GM18511 (cell line): ENCODE measurements around the gene AIP.
"Not testable (repeated sequence)": the region's sequence is repeated elsewhere in the genome, so short reads cannot be mapped to it uniquely, and the experiment has no call there.

ENCODE experiments used
- ATAC-seq: cut with Tn5 transposase; IDR thresholded peaks from one replicate; pipeline ENCODE4 v1.9.1; 2021; ENCODE audit warnings: mild to moderate bottlenecking, moderate library complexity; ENCODE audit not compliant: unreplicated experiment

Gene AIP

DNA sequence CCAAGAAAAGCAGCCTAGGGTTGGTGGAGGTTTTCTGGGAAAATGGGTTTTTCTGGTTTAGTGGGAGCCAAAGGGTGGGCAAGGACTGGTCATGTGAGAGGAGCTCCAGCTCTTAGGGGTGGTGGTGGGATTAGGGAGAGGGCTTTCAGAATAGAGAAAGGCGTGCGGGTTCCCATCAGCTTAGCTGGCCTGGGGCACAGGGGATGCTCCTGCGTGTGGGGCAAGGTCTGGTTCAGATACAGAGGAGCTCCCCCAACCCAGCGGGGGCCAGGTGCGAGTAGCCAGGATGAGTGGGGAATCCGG is 14.4 kb upstream of the AIP start:
- ATAC-seq, result peak; percentile 11

DNA sequence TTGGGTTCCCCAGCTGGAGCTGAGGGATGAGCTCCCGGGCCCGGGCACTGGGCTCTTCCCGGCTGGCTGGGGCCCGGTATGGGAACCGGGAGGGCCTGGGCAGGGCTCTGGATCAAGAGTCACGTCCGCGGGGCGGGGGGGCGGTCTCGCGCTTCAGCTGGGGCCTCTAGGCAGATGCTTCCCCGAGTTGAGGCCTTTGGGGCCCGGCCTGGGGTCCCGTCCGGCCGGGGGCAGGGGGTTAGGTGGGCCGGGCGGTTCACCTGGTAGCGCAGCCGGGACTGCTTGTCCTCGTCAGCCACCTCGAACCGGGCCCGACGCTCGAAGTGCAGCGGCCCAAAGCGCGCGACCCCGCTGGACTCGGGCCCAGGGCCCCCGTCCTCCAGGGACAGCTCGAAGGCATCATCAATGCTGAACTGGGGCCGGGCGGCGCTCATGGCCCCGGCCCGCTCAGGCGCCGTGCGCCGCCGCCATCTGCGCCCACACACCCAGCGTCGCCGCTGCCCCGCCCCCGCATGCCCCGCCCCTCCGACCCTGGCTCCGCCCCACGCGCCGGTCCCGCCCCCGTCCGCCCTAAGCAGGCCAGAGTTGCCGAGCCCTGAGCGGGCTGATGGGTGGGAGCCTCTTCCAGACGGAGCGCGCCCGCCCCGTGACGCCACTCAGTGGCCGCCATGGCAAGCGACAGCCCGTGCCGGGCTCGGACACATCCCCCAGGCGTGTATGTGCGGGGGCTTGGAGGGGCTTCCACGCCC is 13.9 kb upstream of the AIP start, which contains the start of gene TMEM134:
Gene TMEM134 (minus strand): TSS at position 493 of the 749 bp plus-strand sequence. CDS start 59 bp downstream, at position 434.
- peak; percentile 65 for ATAC-seq

DNA sequence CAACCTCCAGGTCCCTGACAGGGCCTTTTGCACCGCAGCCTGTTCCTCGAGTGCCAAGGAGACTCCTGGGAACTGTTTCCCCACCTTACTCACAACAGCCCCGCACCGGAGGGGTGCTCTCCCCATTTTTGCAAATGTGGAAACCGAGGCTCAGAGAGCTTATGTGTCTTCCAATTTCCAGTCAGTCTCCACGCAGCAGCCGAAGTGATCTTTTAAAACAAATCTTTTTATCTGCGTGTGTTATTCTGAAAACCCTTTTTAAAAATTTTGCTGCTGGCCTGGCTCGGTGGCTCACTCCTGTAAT is 13.4 kb upstream of the AIP start:
- ATAC-seq, result no peak

DNA sequence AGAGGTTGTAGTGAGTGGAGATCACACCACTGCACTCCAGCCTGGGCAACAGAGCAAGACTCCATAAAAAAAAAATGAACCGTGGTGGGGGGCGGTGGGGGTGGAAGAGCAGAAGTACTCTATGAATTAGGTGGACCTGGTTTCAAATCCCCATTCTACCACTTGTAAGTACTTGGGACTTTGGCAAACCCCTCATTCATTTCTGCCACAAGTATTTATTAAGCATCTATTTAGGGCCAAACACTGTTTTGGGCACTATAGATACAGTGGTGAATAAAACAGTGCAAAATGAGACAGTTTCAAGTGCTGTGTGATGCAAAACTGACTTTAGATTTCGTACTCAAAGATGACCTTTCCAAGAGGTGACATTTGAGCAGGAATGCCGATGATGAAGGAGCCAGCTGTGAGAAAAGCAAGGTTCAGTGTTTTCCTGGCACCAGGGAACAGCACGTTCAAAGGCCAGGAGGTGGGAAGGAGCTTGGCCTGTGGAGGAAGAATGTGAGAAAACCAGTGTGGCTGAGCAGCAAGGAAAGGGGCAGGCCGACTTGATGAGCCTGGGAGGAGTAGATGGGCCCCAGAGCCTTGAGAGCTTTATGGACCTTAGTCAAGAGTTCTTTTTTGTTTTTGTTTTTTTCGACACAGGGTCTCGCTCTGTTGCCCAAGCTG is 12.4 kb upstream of the AIP start:
- ATAC-seq, result no peak

DNA sequence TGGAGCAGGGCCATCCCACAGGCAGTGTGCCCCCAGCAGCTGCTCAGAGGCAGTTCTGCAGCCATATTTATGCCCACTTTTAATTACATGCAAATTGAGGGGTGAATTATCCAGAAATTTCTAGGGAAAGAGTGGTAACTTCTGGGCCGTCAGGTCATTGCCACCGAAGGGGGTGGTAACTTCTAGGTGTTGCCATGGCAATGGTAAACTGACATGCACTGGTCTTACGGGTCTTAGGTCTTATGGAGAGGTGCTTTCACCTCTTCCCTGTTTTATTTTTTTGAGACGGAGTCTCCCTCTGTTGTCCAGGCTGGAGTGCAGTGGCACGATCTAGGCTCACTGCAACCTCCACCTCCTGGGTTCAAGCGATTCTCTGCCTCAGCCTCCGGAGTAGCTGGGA is 9.9 kb upstream of the AIP start:
- ATAC-seq, result no peak

DNA sequence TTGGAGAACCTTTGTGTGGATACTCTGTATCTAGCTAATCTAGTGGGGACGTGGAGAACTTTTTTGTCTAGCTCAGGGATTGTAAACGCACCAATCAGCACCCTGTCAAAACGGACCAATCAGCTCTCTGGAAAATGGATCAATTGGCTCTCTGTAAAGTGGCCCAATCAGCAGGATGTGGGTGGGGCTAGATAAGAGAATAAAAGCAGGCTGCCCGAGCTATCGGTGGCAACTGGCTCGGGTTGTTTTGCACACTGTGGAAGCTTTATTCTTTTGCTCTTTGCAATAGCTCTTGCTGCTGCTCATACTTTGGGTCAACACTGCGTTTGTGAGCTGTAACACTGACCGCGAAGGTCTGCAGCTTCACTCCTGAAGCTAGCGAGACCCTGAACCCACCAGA is 6.1 kb upstream of the AIP start:
- not testable (repeated sequence) for ATAC-seq

DNA sequence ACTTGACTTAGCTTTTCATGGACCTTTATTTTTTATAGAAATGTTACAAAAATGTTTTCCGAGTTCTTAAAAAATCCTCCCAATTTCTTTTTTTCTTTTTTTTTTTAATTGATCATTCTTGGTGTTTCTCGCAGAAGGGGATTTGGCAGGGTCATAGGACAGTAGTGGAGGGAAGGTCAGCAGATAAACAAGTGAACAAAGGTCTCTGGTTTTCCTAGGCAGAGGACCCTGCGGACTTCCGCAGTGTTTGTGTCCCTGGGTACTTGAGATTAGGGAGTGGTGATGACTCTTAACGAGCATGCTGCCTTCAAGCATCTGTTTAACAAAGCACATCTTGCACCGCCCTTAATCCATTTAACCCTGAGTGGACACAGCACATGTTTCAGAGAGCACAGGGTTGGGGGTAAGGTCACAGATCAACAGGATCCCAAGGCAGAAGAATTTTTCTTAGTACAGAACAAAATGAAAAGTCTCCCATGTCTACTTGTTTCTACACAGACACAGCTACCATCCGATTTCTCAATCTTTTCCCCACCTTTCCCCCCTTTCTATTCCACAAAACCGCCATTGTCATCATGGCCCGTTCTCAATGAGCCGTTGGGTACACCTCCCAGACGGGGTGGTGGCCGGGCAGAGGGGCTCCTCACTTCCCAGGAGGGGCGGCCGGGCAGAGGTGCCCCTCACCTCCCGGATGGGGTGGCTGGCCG is 5.3 kb upstream of the AIP start:
- ATAC-seq, result not testable (repeated sequence)

DNA sequence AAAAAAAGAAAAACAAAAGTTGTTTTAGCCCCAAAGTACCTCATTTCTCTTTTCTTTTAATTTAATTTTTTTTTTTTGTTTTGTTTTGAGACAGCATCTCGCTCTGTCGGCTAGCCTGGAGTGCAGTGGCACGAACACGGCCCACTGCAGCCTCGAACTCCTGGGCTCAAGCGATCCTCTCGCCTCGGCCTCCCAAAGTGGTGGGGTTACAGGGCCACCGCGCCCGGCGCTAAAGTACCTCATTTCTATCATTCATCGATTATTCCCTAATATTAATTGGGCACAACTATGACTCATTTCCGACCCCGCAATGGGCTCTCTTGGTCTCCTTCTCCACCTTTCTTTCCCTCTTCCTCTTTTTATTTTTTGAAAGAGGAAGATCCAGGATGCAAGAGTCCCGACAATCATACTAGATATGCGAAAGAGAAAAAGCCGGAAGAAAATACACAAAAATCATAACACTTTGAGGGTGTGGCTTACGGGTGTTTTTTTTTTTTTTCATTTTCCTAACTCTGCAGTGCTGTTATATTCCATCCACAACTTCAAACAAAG is 475 bp upstream of the AIP start:
- ATAC-seq, result no peak

DNA sequence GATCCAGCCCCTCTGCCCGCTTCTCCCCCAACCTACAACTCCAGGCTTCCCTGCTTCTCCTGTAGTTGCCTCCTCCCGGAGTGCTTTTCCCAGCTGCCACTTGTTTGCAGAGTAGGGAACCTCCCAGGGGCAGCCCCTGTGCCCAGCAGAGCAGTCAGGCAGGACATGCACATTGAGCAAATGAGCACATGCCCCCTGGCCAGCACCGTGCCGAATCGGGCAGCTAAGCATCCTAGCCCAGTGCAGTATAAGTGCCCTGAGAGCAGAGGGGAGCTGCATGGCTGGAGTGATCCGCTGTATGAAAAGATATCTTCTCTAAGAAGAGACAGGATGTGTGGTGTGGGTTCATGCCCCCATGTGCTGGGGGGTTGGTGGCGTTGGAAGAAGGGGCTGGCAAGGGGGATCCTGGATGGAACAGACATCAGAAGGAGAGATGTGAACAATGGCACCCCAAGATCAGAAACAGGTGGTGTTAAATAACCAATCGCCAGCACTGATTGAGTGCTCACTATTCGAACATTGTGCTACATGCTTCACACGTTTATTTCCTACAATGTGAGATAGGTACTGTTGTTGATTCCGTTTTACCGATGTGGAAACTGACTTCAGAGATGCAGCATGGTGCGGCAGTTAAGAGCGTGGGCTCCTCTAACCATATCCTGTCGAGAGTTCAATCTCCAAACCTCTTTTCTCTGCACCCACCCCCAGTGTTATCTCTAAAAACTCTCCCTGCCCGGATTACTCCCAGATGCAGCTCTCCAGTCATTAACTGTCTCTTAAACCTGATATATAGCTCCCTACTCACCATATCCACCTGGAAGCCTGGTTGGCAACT is 1.2 kb downstream of the AIP start:
- ATAC-seq, result no peak

DNA sequence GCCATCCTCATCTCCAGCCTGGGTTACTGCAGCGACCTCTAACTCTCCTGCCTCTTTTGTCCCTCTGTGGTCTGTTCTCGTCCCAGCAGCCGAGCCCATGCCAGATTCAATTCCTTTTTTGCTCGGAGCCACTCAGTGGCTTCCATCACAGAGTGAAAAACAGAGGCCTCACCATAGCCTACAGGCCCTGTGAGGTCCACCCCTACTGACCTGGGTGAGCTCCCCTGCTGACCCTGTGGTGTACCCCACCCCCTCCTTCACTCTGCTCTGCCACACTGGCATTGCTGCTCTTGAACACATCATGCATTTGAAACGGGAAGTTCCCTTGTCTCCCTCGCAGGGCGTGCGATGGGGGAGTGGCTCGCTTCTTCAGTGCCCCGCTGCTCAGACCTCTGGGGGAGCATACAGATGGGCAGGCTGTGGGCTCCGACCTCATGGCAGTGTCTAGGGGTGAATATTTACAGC is 2.1 kb downstream of the AIP start:
- no peak for ATAC-seq

DNA sequence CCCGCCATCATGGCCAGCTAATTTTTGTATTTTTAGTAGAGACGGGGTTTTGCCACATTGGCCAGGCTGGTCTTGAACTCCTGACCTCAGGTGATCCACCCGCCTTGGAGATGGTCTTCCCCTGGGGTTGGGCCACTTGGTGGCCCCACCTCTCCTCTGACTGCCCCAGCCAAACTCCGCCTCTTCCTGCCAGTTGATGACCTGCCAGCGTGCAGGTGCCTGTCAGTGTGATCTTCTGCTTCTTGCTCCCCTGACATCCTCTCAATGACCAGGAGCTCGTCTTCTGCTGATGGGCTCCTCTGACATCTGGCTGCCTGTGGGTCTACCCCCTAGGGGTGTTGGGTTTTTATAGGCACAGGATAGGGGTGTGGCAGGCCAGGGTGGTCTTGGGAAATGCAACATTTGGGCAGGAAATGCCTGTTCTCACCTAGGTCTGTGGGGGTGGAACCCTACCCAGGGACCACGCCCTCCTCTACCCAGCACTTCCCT is 3.1 kb downstream of the AIP start:
- not testable (repeated sequence) for ATAC-seq

DNA sequence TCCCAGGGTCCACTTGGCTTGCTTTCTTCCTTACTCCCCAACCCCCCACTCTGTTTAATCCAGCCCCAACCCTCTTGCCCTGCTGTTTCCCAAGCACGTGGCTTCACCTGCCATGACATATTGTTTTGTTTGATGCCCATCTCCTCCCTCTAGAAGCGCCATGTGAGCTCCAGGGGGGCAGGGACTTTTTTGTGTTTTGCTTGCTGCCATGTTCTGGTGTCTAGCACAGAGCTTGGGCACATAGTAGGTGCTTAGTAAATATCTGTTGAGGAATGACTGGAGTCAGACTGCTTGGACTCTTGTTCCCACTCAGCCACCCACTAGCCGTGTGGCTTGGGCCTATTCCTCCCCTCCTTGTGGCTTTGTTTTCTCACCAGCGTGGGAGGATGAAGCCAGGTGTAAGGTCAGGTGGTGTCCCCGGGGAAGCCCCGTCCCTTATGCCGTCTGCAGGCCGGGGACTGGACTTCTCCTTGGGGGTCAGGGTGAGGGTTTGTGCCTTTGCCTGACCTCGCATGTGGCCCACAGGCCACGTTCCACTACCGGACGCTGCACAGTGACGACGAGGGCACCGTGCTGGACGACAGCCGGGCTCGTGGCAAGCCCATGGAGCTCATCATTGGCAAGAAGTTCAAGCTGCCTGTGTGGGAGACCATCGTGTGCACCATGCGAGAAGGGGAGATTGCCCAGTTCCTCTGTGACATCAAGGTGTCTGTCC is 3.8 kb downstream of the AIP start:
- no peak for ATAC-seq

DNA sequence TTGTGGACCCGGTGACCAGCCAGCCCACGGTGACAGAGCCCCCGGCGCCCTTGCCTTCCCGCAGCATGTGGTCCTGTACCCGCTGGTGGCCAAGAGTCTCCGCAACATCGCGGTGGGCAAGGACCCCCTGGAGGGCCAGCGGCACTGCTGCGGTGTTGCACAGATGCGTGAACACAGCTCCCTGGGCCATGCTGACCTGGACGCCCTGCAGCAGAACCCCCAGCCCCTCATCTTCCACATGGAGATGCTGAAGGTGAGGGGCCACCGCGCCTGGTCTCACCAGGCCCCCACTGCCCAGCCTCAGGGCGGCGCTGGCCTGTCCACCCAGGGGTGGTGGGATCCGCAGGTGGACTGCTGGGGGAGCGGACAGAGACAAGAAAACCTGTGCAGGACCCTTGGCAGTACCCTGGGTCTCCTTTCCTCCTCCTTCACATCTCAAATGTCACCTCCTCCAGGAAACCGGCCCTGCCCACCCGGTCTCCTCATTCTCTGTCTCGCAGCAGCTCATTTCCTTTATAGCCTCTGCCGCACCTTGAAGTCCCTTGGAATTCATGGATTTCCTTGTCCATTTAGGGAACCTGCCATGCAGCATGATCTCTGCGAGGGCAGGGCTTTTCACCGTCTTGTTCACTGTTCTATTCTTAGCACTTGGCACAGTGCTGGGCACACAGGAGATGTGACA is 6.5 kb downstream of the AIP start:
- ATAC-seq, result no peak

DNA sequence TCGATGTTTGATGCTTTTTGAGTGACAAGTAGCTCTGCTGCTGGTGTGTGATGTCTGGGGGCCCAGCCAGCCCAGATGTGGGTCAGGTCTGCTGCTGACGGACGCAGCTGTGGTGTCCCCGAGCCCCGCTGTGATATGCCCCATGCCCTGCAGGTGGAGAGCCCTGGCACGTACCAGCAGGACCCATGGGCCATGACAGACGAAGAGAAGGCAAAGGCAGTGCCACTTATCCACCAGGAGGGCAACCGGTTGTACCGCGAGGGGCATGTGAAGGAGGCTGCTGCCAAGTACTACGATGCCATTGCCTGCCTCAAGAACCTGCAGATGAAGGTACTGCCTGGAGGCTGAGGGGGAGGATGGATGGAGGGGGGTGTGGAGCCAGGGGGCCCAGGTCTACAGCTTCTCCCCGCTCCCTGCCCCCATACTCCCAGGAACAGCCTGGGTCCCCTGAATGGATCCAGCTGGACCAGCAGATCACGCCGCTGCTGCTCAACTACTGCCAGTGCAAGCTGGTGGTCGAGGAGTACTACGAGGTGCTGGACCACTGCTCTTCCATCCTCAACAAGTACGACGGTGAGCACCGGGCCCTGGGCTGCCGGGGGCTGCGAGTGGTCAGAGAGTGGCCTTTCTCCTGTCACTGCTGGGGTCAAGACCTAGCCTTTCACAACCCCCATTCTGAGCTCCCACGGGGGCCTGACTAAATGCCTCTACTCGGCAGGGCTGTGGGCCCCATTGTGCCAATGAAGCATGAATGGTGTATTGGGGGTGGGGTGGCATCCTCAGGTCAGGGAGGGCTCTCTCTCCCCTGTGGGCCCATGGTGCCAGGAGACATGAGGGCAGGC is 7.3 kb downstream of the AIP start:
- ATAC-seq, result no peak

DNA sequence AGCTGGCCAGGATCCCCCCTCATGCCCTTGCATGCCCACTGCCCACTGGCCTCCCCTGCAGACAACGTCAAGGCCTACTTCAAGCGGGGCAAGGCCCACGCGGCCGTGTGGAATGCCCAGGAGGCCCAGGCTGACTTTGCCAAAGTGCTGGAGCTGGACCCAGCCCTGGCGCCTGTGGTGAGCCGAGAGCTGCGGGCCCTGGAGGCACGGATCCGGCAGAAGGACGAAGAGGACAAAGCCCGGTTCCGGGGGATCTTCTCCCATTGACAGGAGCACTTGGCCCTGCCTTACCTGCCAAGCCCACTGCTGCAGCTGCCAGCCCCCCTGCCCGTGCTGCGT is 7.9 kb downstream of the AIP start:
- ATAC-seq, result no peak

DNA sequence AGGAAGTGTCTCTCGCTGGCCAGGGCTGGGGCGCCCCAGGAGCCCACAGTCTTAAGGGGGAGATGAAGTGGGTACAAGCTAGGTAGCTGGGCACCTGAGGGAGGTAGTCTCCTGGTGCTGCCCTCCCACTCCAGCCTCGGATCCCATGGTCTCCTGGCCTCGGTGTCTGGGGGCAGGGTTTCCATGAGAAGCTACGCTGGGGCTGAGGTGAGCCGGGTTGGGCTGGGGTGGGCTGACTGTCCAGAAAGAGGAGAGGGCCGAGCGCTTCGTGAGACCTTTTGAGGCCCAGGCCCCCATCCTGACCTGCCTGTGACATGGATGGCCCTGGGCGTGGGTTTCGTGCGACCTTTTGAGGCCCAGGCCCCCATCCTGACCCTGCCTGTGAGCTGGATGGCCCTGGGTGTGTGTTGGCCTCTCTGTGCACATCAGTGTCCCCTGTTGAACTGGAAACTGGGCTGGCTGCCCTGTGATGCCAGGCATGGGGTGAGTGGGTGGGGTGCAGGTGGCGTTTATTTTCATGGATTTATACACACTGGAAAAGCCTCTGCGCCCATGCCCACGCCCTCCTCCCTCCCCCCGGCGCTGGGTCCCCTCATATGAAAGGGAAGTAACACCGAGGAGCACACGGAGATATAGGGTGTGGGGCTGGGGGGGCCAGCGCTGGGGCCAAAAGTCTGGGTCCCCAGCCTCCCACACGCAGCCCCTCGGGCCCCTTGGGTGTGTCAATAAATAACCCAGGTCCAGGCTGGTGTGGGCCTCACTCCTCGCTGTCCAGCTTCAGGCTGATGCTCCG is 8.6 kb downstream of the AIP start:
- ATAC-seq, result no peak

DNA sequence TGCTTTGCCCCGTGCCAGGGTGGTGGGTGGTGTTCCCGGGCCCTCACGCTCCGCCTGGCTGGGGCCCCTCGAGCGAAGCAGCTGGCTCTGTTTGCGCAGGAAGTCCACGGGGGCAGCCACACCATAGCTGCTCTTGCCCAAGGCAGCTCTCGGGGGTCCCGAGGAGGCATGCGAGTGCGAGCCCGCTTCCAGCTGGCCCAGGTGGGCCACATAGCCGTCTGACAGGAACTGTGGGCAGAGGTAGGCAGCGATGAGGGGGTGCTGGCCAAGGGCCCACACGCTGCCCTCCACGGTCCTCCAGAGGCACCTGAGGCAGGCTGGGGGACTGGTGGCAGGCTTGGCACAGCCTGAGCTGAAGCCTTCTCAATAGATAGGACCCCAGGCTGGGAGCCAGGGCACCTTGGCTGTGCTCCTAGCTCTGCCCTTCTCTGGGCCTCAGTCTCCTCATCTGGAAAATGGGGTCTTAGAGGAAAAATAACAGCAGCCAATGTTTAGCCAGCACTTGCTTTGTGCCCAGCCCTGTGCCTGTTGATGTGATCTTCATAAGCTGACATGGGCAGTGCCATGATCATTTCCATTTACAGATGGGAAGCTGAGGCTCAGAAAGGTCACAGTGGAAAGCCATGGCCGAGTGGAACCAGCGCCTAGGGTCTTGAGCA is 9.4 kb downstream of the AIP start:
- no peak for ATAC-seq
